GM11168 (cell line): ENCODE data around the gene MAP3K6.

Source experiments
- in situ Hi-C: fragments of 300-500 bp; cut with MboI; formaldehyde crosslinking; loops from one replicate; pipeline ENCODE4 v1.12.0; 2022; ENCODE audit warnings: low sequenced_read_pairs; ENCODE audit not compliant: unreplicated experiment

The MAP3K6 gene

DNA sequence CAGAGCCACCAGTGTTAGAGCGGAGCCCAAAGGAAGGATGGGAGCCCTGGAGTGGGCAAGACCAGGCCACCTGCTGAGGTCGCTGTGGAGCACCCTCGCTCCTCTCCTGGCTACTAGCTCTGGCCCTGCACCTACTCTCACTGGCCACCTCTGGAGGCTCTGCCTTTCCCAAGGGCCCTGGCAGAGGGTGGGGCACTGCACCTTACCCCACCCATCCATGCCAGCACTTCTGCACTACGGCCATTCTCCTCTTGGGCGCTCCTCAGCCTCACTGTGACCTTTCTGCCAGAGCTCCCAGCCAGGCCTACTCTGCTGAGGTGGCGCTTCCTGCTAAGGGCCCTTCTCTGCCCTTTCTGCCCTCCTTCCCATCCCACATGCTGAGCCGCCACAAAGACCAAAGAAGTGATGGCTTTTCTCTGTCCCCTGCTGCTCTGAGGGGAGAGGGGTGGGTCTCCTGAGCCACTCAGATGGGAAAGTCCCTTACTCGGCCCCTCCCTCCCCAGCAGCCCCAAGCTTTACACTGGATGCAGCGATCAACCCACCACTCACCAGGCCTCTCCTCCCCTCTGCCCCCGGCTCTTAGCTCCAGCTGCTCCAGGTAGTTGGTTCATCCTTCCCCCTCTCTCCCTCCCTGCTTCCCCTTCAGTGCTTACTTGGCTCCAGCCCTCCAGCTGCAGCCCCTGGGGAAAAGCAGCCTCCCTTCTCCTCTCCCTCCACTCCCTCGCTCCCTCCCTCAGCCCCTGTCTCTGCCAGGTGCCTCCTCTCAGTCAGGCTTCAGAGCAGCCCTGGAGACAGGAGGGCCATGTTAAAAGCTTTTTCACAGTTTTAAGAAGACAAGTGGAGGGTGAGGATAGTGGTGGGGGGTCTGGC, 59.6 kb downstream of the MAP3K6 start:
- in situ Hi-C loops = no loop called here

DNA sequence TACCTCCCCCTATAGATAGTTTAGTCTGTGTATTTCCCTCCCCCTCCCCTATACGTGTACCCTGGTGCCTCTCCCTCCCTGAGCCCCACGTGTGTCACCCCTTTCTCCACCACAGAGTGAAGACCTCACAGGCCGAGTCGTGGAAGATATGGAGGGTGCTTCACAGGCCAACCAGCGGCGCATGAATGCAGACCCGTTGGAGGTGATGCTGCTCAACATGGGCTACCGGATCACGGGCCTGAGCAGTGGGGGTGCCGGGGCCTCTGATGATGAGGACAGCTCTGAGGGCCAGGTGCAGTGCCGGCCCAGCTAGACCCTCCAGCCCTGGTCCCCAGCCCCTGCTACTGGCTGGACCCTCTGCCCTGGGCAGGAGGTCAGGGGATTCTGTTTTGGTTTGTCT, 60.7 kb downstream of the MAP3K6 start:
- in situ Hi-C loops = no loop called here
